Tibial nerve (tissue), 3 donors: ENCODE results near the gene TBX15.

Source experiments
- POLR2A ChIP-seq, 2 donors: fragments of 450-650 bp; IDR thresholded peaks; one replicate each; pipeline ENCODE4 v1.6.1; 2017; ENCODE audit warnings: antibody characterized with exemption in 2 of 2, mild to moderate bottlenecking in 2 of 2, moderate library complexity in 2 of 2
- TF ChIP-seq, protein P1 (sequence below), 5 experiments: fragments of 200-600 bp in 3 of 5; fragments of 450-650 bp in 2 of 5; sonication (generic) in 3 of 5; IDR thresholded peaks; one replicate each; pipeline ENCODE4 v1.5.1; 2016 to 2019; ENCODE audit warnings: antibody characterized with exemption in 5 of 5, mild to moderate bottlenecking in 3 of 5, moderate library complexity in 2 of 5

- TF ChIP-seq, protein P1, sequence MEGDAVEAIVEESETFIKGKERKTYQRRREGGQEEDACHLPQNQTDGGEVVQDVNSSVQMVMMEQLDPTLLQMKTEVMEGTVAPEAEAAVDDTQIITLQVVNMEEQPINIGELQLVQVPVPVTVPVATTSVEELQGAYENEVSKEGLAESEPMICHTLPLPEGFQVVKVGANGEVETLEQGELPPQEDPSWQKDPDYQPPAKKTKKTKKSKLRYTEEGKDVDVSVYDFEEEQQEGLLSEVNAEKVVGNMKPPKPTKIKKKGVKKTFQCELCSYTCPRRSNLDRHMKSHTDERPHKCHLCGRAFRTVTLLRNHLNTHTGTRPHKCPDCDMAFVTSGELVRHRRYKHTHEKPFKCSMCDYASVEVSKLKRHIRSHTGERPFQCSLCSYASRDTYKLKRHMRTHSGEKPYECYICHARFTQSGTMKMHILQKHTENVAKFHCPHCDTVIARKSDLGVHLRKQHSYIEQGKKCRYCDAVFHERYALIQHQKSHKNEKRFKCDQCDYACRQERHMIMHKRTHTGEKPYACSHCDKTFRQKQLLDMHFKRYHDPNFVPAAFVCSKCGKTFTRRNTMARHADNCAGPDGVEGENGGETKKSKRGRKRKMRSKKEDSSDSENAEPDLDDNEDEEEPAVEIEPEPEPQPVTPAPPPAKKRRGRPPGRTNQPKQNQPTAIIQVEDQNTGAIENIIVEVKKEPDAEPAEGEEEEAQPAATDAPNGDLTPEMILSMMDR (IDR thresholded peaks at IDR 0.05), result no peak
- no peak for TF ChIP-seq POLR2A (IDR thresholded peaks at IDR 0.05)
These were observed 61.9 kb downstream of the TBX15 start for GRCh38 chr1:118926261-118926660.
